ENCODE results near the gene COG8. TPM values are rescaled to one million over a fixed set of nuclear protein-coding genes. Genes with fewer than 3 reads are reported as not detected.

Gene COG8
- polyA plus RNA-seq, 1 donor (not counting 4 experiments of a cell fraction or from before 2014, with no cell fraction given), result 16.0 TPM

GRCh38 chr16:69330286-69331109, 8.9 kb downstream of the COG8 start, which contains the start of gene PDF:
PDF (minus strand) TSS chr16:69330588; CDS start chr16:69330570, 18 bp downstream.
- Histone ChIP-seq H3K27ac (ENCODE audit: control insufficient read depth, insufficient read depth, low read length) (peak within 1 kb of the TSS; percentile 61), H3K27me3 (ENCODE audit: control insufficient read depth, extremely low read depth, insufficient read depth, low read length) (no peaks in the 10 kb centered on the region), H3K9me1 (ENCODE audit: control insufficient read depth, extremely low read depth, insufficient read depth, low read length) (no peaks in the 10 kb centered on the region), H3K9me3 (ENCODE audit: control insufficient read depth, low read depth, low read length) (no peaks in the 10 kb centered on the region), H3K9ac (ENCODE audit: control insufficient read depth, extremely low read depth, insufficient read depth, low read length) (peak within 1 kb of the TSS; percentile 82), H3K4me3 (ENCODE audit: control insufficient read depth in 2 of 3, extremely low read depth in 1 of 3, insufficient read depth in 2 of 3, low read depth in 1 of 3, low read length in 3 of 3) (peak within 1 kb of the TSS; percentile 56 to 81 (median 69)), H3K79me2 (ENCODE audit: control insufficient read depth, insufficient read depth, low read length) (peaks cover 46% of the 10 kb centered on the region), H3K4me2 (ENCODE audit: control insufficient read depth, extremely low read depth, insufficient read depth, low read depth, low read length) (peak within 1 kb of the TSS; percentile 99), H3K36me3 (ENCODE audit: control insufficient read depth in 2 of 2, extremely low read depth in 1 of 2, insufficient read depth in 2 of 2, low read length in 2 of 2) (peaks cover 17 to 31% of the 10 kb centered on the region in 2 experiments), H2AFZ (ENCODE audit: control insufficient read depth, low read length) (peak within 1 kb of the TSS; percentile 52), H4K20me1 (ENCODE audit: control insufficient read depth, extremely low read depth, insufficient read depth, low read length) (peaks cover 8% of the 10 kb centered on the region), H3K4me1 (ENCODE audit: control insufficient read depth, extremely low read depth, insufficient read depth, low read length) (peaks cover 15% of the 10 kb centered on the region)
- no peak for TF ChIP-seq CTCF (optimal IDR thresholded peaks at IDR 0.05 in 1 of 3, IDR thresholded peaks at IDR 0.05 in 1 of 3, conservative IDR thresholded peaks at IDR 0.05 in 1 of 3; ENCODE audit: extremely low read depth in 1 of 3, insufficient read depth in 2 of 3, low read length in 3 of 3)
- TF ChIP-seq EZH2 (IDR thresholded peaks at IDR 0.05; ENCODE audit: low read length), result no peak
- DNase-seq (ENCODE audit: low read depth, low spot score) (peak; percentile 46), FAIRE-seq (no peak)
- dilution Hi-C loops (cut with MboI; ENCODE audit: extremely low pct_ligation_motif_present, low sequenced_read_pairs), result no loop called here

- Histone ChIP-seq H2AFZ (ENCODE audit: control insufficient read depth, low read length) (no peak overlapping the region), H3K4me1 (ENCODE audit: control insufficient read depth, extremely low read depth, insufficient read depth, low read length) (peaks cover 15% of the 10 kb centered on the region), H3K27ac (ENCODE audit: control insufficient read depth, insufficient read depth, low read length) (peak overlapping the region; percentile 24), H4K20me1 (ENCODE audit: control insufficient read depth, extremely low read depth, insufficient read depth, low read length) (peaks cover 8% of the 10 kb centered on the region), H3K9ac (ENCODE audit: control insufficient read depth, extremely low read depth, insufficient read depth, low read length) (peak overlapping the region; percentile 82), H3K9me3 (ENCODE audit: control insufficient read depth, low read depth, low read length) (no peaks in the 10 kb centered on the region), H3K4me3 (ENCODE audit: control insufficient read depth in 2 of 3, extremely low read depth in 1 of 3, insufficient read depth in 2 of 3, low read depth in 1 of 3, low read length in 3 of 3) (peak overlapping the region; percentile 56 to 81 (median 69)), H3K27me3 (ENCODE audit: control insufficient read depth, extremely low read depth, insufficient read depth, low read length) (no peaks in the 10 kb centered on the region), H3K36me3 (ENCODE audit: control insufficient read depth in 2 of 2, extremely low read depth in 1 of 2, insufficient read depth in 2 of 2, low read length in 2 of 2) (peaks cover 15 to 37% of the 10 kb centered on the region in 2 experiments), H3K9me1 (ENCODE audit: control insufficient read depth, extremely low read depth, insufficient read depth, low read length) (no peaks in the 10 kb centered on the region), H3K4me2 (ENCODE audit: control insufficient read depth, extremely low read depth, insufficient read depth, low read depth, low read length) (peak overlapping the region; percentile 99), H3K79me2 (ENCODE audit: control insufficient read depth, insufficient read depth, low read length) (peaks cover 53% of the 10 kb centered on the region)
- dilution Hi-C loops (cut with MboI; ENCODE audit: extremely low pct_ligation_motif_present, low sequenced_read_pairs), result no loop called here
- DNase-seq (ENCODE audit: low read depth, low spot score), result no peak
- no peak for FAIRE-seq
- TF ChIP-seq CTCF (optimal IDR thresholded peaks at IDR 0.05 in 1 of 3, IDR thresholded peaks at IDR 0.05 in 1 of 3, conservative IDR thresholded peaks at IDR 0.05 in 1 of 3; ENCODE audit: extremely low read depth in 1 of 3, insufficient read depth in 2 of 3, low read length in 3 of 3), result no peak
- TF ChIP-seq EZH2 (IDR thresholded peaks at IDR 0.05; ENCODE audit: low read length), result no peak
These were observed 9.7 kb downstream of the COG8 start for GRCh38 chr16:69329369-69330285.
